Astrocyte of the spinal cord (primary cell): ENCODE data around the gene FKBP9.

ENCODE experiments used
- DNase-seq: peaks from one replicate; pipeline ENCODE4 v3.0.0; 2011; ENCODE audit warnings: low read depth, low spot score
- H3K4me3 ChIP-seq: 2 replicates; pipeline ENCODE4 v1.5.1; 2011; ENCODE audit warnings: low read depth, mild to moderate bottlenecking, low read length, moderate library complexity
- CTCF ChIP-seq: IDR thresholded peaks from 2 replicates; pipeline ENCODE4 v1.5.1; 2012; ENCODE audit warnings: low read depth, mild to moderate bottlenecking, low read length, inconsistent platforms
- in situ Hi-C: cut with HindIII; loops from 2 replicates; pipeline ENCODE4 v1.10.0; 2017; ENCODE audit warnings: low sequenced_read_pairs

FKBP9 gene

DNA sequence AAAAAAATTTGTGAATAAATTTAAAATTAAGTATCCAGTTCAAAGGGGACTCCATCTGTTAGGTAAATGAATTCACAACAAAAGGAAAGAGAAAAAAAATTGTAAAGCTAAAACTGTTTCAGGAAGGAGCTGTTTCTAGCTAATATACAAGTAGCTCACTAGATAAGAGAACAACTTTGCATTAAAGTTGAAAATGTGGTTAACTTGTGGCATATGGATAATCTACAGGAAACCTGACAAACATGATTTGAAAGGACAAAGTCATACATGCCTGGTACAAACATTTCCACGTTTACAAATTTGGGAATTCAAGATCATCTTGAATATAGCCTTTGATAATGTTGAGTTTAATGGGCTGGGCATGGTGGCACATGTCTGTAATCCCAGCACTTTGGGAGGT, 96.5 kb downstream of the FKBP9 start:
- no peak for DNase-seq
- in situ Hi-C loops: no loop called here
- no peak for TF ChIP-seq CTCF
- H3K4me3 ChIP-seq: no peak overlapping the region

DNA sequence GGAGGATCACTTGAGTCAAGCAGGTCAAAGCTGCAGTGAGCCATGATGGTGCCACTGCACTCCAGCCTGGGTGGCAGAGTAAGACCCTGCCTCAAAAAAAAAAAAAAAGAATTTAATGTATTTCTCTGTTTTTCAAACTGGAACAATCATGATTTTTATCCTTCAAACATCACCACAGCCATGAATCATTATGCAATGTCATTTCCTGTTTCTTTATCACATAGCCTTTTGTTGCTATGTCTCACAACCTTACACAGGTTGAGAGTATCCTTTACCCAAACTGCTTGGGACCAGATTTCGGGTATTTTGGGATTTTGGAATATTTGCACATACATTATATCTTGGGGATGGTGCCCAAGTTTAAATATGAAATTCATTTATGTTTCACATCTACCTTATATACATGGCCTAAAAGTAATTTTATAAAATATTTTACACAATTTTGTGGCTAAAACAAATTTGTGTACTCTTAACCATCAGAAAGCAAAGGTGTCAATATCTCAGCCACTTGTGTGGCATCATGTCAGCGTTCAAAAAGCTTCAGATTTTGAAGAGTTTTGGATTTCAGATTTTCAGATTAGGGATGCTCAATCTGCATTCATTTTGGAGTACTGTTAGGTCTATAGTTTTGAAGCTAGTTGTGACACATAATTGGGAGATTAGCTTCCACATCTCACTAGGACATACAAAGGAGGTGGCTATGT, 97.2 kb downstream of the FKBP9 start:
- DNase-seq: no peak
- no peak for TF ChIP-seq CTCF
- H3K4me3 ChIP-seq: no peak overlapping the region
- in situ Hi-C loops: no loop called here

GRCh38 chr7:33055158-33055557, 97.9 kb downstream of the FKBP9 start:
- in situ Hi-C loops: no loop called here
- H3K4me3 ChIP-seq: no peak overlapping the region
- no peak for DNase-seq
- TF ChIP-seq CTCF: no peak
